Measurements from ENCODE around the gene BPIFB1.

- TF ChIP-seq CTCF (IDR thresholded peaks at IDR 0.05) (no peak), POLR2A (IDR thresholded peaks at IDR 0.05) (no peak), EP300 (IDR thresholded peaks at IDR 0.05) (no peak)
Measured at GRCh38 chr20:33281550-33282146, 1.4 kb upstream of the BPIFB1 start.

Data from suprapubic skin (tissue), 3 donors.